Measurements from ENCODE around the gene ERVK3-1.
"Not testable (repeated sequence)": the region's sequence is repeated elsewhere in the genome, so short reads cannot be mapped to it uniquely, and the experiment has no call there.

Gene ERVK3-1

DNA sequence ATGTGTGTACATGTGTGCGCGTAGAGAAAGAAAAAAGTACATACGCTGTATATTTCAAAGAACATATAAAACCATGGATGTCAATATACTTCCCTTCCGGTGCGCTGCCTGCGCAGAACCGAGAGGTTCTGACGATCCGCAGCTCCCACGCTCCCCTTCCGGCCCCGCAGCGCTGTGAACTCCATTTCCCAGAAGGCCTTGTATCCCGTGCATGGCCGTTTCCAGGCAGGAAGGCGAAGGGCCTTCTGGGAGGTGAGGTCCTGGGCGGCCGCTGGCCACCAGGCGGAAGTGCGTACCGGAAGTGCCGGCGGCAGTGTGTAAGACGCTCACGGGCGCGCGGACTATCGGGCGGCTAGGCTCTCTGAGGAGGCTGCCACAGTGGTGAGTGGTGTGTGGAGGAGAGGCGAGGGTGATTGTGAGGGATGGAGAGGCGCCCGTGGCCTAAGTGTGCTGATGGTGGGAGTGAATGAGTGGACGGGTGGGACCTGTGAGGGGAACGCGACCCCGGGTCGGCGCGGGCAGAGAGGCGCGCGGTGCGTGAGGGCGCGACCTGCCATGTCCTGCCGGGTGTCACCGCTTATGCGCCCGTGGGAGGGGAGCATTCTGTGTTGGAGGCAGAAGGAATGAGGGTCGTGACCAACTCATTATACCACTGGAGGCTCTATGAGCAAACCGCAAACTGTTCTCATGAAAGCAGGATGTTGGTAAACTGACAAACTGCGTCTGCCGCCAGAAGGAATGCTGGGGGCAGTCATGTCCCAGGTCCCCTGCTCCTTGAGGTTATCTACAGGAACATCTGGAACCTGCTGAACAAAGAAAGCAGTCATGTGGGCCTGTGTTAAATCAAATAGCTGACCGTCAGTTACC, at the start of gene ERVK3-1:
Gene ERVK3-1 (plus strand): TSS at position 313 of the 867 bp plus-strand sequence. CDS start 6,792 bp downstream, outside the sequence.
- peak; percentile 96 for DNase-seq

GRCh38 chr19:58258259-58258658, 46.9 kb upstream of the ERVK3-1 start:
- not testable (repeated sequence) for DNase-seq

GRCh38 chr19:58261600-58261967, 43.6 kb upstream of the ERVK3-1 start:
- DNase-seq, result no peak

- DNase-seq, result no peak
These were observed 42.9 kb upstream of the ERVK3-1 start for GRCh38 chr19:58261968-58262921.

- DNase-seq, result no peak
These were observed 42.3 kb upstream of the ERVK3-1 start for GRCh38 chr19:58262922-58263296.

GRCh38 chr19:58265100-58265499, 40.1 kb upstream of the ERVK3-1 start:
- no peak for DNase-seq

DNA sequence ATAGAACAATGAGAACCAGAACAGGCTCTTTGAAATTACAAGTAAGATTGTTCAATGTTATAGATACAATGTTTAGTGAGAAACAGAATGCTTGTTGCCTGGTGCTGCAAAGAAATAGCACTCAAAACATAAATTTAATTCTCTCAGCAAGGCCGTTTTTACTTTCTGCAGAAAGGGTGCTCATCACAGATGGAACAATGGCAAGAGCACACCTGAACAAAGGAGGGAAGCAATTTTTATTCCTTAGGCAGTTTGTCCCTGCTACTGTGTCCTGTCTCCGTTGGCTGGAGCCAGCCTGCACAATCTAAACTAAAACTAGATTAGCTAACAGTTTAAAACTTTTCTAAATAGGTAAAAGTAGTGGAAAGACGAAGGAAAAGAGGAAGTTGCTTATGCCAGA, 36.8 kb upstream of the ERVK3-1 start:
- DNase-seq, result no peak

- no peak for DNase-seq
These were observed 30.4 kb upstream of the ERVK3-1 start for GRCh38 chr19:58274771-58275201.

DNA sequence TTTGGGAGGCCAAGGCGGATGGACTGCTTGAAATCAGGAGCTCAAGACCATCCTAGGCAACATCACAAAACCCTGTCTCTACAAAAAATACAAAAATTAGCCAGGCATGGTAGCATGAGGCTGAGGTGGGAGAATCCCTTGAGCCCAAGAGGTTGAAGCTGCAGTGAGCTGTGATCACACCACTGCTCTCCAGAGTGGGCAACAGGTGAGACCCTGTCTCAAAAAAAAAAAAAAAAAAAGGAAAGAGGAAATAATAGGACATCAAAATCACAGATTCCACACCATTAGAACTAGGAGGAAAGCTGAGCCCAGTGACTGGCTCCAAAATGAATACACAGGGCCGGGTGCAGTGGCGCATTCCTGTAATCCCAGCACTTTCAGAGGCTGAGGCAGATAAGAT, 29.6 kb upstream of the ERVK3-1 start:
- DNase-seq, result no peak

- no peak for DNase-seq
These were observed 28.0 kb upstream of the ERVK3-1 start for GRCh38 chr19:58277197-58277596.

GRCh38 chr19:58277748-58278540, 27.2 kb upstream of the ERVK3-1 start:
- DNase-seq, result no peak

- DNase-seq, result peak; percentile 98
These were observed 26.6 kb upstream of the ERVK3-1 start, which contains the start of gene ZNF8 for GRCh38 chr19:58278541-58279041. Gene ZNF8 (plus strand): TSS chr19:58278955. CDS start chr19:58279082, 127 bp downstream.

DNA sequence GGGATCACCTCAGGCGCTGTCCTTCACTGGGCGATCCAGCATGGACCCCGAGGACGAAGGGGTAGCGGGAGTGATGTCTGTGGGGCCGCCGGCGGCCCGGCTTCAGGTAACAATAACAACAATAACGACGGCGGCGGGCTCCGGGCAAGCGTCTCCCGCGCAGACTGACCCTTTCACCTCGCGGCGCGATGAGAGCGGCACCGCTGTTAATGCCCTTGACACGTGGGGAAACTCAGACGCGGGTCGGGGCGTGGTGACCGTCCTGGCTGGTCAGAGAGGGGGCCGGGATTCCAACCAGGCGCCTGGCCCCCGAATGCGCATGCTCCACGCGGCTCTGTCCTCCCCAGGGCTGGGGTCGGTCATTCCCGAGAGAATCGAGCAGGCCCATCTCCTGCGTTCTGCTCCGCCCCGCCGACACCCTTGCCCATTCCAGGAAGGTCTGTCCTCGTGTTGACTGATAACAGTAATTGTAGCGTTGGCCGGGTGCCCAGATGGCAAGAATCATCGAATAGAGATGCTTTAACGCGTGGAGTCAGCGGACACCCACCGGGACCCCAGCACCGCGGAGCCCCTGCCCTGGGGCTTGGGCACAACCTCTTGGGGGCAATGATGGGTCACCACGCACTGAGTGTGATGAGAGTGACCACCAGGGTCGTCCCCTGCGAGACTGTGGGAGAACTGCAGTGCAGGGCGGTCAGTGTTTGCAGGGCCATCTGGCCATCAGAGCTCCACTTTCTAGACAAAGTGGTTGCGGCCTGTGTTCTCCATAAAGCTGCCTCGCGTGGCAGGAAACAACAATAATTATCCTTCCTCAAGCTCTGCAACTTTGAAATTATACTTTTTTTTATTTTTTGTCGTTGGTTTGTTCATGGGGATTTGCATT, 25.9 kb upstream of the ERVK3-1 start:
- DNase-seq, result peak; percentile 41

DNA sequence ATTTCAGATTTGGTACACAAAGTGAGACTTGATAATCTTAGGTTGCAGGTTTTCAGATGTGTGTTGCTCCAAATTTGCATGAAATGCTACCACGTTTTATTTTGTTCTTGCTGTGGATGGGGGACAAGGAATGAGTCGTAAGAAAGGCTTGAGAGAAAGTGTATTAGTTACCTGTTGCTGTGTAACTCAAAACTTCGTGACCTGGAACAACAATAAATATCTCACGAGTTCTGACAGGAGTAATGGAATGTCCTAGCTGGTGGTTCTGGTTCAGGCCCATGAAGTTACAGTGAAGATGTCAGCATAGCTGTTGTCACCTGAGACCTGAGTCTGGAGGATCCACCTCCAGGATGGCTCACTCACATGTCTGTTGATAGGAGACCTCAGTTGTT, 25.3 kb upstream of the ERVK3-1 start:
- DNase-seq, result no peak

DNA sequence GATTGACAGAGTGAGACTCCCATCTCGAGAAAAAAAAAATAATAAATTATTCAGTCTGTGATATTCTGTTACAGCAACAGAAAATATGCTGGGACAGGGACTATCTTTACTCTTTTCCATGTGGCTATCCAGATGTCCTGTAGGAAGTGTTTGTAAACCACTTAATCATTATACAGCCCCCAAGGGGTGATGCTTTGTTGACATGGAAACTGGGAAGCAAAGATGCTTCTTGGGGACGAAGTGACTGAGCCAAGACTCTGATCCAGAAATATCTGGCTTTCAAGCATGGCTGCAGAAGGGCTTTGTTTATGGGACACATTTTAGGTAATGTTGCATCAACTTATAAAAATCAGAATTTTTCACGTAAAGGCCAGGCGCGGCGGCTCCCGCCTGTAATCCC, 21.0 kb upstream of the ERVK3-1 start:
- no peak for DNase-seq

DNA sequence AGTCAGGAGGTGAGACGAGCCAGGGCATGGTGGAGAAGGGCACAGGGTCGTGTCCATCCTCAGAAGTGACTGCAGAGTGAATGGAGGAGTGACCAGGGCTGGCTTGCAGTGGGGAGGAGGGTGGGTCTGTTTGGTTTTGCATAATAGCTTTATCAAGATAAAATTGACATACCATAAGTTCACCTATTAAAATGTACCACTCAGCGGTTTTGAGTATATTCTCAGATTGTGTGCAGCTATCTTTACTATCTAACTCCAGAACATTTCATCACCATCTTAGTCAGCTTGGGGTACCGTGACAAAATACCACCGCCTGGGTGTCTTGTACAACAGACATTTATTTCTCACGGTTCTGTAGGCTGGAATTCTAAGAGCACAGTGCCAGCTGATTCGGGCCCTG, 13.2 kb upstream of the ERVK3-1 start:
- no peak for DNase-seq

- no peak for DNase-seq
These were observed 10.3 kb upstream of the ERVK3-1 start for GRCh38 chr19:58294743-58295374.

GRCh38 chr19:58296104-58296503, 9.1 kb upstream of the ERVK3-1 start:
- no peak for DNase-seq

GRCh38 chr19:58300620-58301019, 4.6 kb upstream of the ERVK3-1 start:
- DNase-seq, result no peak

GRCh38 chr19:58304255-58304654, 922 bp upstream of the ERVK3-1 start:
- no peak for DNase-seq

DNA sequence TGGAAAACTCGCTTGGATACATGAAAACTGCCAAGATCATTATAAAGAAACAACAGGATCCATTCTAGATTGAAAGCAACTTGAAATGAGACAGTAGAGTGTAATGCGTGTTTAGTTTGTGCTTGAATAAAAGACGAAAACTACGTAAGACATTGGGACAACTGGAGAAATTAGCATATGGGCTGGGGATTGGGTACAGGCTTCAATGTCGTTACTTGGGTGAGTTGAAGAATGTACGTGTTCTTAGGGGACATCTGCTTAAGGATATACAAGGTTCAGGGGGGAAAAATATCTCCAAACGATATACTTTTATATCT, 471 bp upstream of the ERVK3-1 start:
- DNase-seq, result no peak

All from NCI-H510A (cell line).